Posterior cingulate gyrus (tissue), 11 donors: ENCODE measurements around the gene PM20D1.

ENCODE experiments used
- DNase-seq, 10 donors: peaks; one replicate each; pipeline versions ENCODE4 v3.0.0 to v3.0.0-alpha.2; 2020 to 2021; ENCODE audit warnings: mixed read lengths in 3 of 10
- intact Hi-C: fragments of 100-400 bp; cut with DNase I; formaldehyde crosslinking; loops from one replicate; pipeline ENCODE4 v1.15.1; 2023

Gene PM20D1

DNA sequence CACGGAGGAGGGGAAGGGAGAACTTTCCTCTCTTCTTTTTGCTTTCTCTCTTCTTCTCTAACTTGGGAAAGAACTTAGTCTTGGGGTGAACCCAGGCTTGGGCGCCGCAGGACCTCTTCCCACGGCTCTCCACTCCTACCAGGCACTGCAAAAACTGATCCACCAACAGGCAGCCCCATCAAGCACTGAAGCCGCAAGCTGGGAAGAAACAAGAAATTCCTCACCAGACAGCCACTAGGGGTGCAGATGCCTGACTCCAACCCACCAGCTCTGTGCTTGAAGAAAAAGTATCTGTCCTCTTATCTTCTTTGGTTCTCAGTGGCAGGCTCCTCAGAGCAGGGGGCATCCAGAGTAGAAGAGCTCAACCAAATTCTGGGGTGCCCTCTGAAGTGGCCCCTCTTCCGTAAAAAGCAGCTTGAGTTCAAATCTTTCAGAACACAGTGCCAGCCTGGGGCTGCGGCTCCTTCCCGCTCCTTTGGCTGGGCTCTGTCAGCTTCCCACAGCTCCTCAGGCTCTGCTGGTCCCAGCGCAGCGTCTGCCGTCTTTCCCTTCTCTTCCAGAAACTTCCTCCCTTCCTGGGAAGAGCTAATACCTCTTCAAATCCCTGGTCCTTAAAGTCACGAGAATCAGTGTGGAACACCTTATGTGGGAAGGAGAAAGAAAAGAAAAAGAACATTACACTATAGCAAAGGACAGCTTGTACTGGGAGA lies 39.3 kb downstream of the PM20D1 start:
- DNase-seq = peak in 1 of 10 donors; percentile 25
- intact Hi-C loops = no loop called here

GRCh38 chr1:205809942-205810345 lies 40.0 kb downstream of the PM20D1 start:
- intact Hi-C loops = no loop called here
- DNase-seq = peak in 2 of 10 donors; percentile 72 to 82

- DNase-seq = no peak
- intact Hi-C loops = no loop called here
Measured at GRCh38 chr1:205809469-205809868, 40.5 kb downstream of the PM20D1 start.

DNA sequence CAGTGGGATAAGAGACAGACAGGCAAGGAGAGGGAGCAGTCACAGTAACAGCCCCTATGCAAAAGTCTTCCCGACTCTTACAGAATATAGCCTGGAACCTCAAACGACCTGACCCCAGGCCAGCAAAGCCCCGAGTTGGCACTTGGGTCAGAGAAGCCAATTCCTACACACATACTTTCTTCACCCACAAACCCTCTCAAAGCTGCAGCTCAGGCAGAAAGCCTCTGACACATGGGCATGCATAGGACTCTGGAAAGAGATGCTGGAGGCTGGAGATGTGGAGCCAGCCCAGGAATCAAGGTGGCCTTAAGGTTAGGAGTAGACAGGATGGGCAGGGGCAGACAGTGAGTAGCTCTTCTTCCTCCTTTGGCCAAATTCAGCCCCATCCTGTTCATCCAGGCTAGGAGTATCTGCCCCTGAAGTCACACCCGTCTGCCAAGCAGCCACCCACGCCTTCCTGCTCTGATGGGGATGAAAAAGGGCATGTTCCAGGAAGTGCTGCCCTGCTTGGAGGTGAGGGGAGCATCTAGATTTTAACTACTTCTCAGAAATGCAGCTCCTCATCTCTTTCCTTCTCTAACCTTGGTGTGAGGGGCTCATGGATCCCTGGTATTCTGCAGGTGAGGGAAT lies 44.7 kb downstream of the PM20D1 start:
- intact Hi-C loops = no loop called here
- no peak for DNase-seq

DNA sequence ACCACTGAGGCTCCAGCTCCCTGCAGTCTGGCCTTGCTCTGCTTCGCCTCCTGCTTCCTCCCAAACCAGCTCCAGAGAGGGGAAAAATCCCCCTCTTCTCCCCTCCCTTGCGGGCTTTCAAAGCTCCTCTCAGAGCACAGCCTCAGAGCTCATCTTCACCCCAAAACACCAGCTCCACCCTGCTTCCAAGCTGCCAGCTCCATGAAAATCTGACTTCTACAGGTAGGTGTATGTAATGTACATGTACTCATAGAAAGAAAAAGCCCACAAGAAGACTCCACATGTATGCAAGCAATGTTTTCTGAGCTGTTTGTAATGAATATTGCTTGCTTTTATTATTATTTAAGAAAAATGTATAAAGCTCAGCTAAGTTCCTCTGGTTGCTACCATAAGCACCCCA lies 45.3 kb downstream of the PM20D1 start:
- intact Hi-C loops = no loop called here
- DNase-seq = no peak

DNA sequence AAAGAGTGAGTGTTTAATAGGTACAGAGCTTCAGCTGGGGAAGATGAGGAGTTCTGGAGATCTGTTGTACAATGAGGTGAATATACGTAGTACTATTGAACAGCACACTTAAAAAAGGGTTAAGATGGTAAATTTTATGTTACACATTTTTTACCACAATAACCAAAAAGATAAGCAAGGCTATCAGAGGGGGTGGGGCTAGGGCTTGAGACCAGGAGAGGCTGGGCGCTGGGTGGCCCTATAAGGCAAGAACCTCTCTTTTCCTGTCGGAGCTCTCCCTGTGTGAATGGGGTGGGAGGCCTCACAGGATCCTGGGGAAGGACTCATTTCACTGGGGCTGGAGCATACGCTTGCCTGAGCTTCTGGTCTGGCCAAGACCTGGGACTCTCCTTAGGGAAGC lies 45.9 kb downstream of the PM20D1 start:
- intact Hi-C loops = no loop called here
- no peak for DNase-seq

DNA sequence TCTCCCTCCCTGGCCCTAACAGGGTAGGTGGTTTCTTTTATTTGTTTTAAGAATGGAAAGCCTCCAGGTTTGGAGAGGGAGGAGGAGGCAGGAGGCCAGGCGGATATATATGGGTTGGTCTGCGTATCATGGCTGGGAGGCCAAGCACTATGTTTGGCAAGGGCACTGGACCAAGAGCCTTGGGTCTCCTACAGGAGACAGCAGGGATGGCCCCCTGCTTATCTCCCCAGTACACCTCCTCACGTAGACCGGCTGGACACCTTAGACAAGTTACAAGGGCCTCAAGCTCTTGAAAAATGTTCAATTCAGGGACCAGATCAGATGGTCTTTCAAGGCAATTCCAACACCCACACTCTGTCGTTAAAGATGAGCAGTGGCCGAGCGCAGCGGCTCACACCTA lies 47.9 kb downstream of the PM20D1 start:
- no peak for DNase-seq
- intact Hi-C loops = no loop called here

DNA sequence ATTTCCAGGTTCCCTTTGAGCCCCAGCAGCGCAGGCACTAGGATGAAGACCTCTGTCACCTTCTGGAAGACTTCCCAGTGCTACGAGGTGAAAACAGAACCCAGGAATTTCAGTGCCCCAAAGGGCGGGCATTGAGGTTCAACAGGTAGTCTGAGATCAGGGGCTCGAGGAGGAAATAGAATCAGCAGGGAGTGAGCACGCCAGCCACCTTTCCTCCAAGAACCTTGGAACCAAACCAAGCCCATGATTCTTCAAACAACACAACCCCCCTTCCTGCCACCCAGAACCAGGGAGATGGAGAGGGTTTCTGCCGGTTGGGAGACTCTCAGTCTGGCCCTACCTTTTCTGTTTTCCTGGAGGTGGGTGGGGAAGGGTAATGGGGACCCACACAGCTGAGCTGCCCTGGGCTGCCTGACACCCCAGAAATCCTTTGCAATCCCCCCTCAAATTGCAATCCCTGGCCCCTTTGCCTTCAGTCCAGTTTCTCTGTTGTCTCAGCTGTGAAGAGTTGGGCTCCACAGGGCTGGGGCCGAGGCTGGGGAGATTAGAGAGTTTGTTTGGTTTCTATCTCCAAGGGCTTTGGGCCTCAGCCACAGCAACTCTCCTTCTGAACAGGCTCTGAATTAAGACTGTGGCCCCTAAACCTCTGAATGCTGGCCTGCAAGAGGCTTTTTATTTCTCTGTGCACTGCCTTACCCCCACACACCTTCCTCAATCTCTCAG lies 48.8 kb downstream of the PM20D1 start:
- no peak for DNase-seq

GRCh38 chr1:205800427-205800826 lies 49.5 kb downstream of the PM20D1 start:
- DNase-seq = no peak
- intact Hi-C loops = no loop called here

More for the DNA sequence above, 48.8 kb downstream of the PM20D1 start:
- intact Hi-C loops = no loop called here

DNA sequence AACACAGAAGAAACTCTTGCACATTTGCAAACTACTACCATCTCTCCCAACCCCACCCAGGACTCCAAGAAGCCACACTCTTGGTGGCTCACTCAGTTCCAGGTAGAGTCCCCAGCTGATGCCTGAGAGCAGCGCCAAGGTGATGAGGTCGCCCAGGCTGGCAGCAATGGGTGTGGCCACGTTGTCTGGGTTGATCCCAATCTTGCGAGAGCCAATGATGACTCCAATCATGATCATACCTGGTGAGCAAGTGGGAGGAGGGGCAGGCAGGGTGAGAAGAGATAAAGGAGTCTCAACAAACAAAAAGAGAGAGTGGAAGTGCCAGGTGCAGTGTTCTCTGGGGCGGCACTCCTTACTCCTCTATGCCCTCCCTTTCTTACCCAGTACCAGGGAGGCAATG lies 51.4 kb downstream of the PM20D1 start:
- DNase-seq = no peak
- intact Hi-C loops = loop anchor here (10.0 kb wide), 1 partner anchor 306 kb away; no protein-coding TSS in a partner anchor

- no peak for DNase-seq
- intact Hi-C loops = loop anchor here (10.0 kb wide), 1 partner anchor 308 kb away; no protein-coding TSS in a partner anchor
Measured at GRCh38 chr1:205797168-205797567, 52.8 kb downstream of the PM20D1 start.

DNA sequence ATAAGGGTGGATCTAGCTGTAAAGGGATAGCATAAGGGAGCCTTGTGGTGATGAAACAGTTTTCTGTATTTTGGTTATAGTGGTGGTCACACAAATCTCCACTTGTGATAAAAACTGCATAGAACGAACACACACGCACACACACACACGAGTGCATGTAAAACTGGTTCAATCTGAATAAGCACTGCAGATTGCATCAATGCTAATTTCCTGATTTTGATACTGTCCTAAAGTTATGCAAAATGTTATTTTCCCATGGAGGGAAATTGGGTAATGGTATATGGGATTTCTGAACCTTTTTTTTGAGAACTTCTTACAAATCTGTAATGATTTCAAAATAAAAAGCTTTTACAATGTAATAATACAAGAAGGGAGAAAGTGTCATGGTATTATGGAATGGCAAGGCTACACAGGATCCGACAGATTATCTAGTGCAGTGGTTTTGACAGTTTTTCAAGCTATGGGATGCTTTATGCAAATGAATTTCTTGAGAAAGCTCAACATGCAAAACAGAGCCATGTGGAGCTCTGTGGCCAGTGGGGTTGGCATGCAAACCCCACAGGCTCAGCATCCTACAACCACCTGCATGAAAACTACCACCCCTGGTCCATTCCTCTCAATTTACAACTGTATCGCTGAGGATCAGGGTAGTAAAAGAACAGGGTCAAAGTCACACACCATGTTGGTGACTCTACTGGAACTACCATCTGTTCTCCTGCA lies 55.8 kb downstream of the PM20D1 start:
- DNase-seq = no peak
- intact Hi-C loops = loop anchor here (5.0 to 10.0 kb wide), 3 partner anchors 48 to 311 kb away; no protein-coding TSS in a partner anchor

DNA sequence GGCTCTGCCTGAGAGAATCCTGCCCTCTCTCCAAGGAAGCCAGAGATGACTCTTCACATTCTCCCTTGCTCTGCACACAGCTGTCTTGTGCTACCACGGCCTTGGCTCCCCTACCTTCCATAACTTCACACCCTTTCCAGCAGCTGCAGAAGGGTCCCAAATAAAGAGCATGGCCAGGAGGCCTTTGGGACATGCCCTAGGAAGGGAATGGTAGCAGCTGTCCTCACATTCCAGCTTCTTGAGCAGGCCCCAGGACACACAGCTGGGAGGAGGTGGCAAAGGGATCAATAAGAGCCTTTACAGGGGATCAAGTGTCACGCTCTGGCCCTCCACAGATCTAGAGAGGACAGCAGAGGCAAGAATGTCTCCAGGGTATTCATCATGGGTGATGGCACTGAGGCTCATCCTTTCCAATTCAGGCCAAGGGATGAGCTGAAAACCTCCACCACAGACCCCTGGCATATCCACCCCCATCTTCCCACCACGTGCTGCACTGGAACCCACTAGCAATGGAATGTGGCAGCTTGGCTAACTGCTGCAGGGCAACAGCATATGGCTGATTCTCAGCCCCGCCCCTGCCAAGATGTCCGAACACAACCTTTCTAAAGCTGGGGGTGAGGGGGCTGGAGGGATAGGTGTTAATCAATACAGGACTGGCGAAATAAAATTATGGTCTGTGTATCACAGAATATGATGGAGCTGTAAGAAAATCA lies 56.8 kb downstream of the PM20D1 start:
- intact Hi-C loops = loop anchor here (1.0 to 10.0 kb wide), 4 partner anchors 49 to 312 kb away; no protein-coding TSS in a partner anchor
- DNase-seq = no peak

- intact Hi-C loops = loop anchor here (1.0 to 10.0 kb wide), 4 partner anchors 50 to 312 kb away; no protein-coding TSS in a partner anchor
Measured at GRCh38 chr1:205792481-205792881, 57.5 kb downstream of the PM20D1 start.

DNA sequence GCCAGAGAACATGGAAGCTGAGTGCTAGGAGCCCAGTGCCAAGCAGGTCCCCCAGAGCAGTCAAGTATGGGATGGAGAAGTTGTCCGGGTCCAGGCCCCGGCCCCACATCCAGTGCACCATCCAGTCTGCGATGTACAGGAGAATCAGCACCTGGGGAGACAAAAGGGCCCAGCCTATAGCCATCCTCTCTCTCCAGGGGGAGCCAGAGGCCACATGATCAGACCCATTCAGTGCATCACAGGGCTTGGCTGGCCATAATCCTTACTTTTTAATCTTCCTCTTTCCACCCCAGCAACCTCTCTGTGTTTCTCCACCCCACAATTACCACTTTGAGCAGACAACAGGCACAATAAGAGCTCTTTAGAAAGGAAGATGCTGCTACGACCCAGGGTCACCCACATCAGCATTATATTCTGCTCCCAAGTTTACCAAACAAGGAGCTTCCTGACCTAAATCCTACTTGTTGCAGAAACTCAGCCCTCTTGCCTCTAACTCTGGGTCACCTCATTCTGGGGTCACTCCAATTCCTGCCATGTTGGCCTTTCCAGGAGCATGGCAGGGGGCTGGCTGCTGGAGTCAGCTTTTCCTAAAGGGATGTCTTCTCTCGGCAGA lies 58.3 kb downstream of the PM20D1 start:
- peak; percentile 42 to 95 (median 78) for DNase-seq
- intact Hi-C loops = loop anchor here (1.0 to 10.0 kb wide), 4 partner anchors 51 to 313 kb away; no protein-coding TSS in a partner anchor

More at GRCh38 chr1:205792481-205792881, 57.5 kb downstream of the PM20D1 start:
- DNase-seq = no peak

- no peak for DNase-seq
- intact Hi-C loops = no loop called here
Measured at GRCh38 chr1:205787287-205787916, 62.5 kb downstream of the PM20D1 start.

- intact Hi-C loops = no loop called here
- no peak for DNase-seq
Measured at GRCh38 chr1:205786601-205787000, 63.3 kb downstream of the PM20D1 start.

GRCh38 chr1:205785446-205785845 lies 64.5 kb downstream of the PM20D1 start:
- DNase-seq = no peak
- intact Hi-C loops = no loop called here

DNA sequence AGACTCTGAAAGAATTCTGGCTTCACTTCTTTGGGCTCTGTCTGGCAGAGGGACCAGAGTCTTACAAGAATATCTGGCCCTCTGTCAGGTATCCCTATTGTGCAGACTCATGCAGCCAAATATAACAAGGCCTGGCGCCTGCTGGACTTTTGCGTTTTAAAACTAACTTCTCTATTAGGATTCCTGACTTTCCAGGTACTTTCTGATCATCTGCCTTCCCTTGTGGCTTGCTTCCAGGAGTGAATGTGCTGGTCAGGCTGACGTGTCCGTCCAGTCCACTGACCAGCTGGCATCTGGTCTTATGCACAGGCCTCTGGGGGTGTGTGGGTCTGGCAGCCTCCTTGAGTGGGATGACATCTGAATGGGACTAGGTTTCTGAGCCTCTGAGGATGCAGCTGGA lies 66.0 kb downstream of the PM20D1 start:
- intact Hi-C loops = no loop called here
- DNase-seq = peak in 1 of 10 donors; percentile 11
